HG03045 (cell line): ENCODE data around the gene STXBP4.
"Not testable (repeated sequence)": the region's sequence is repeated elsewhere in the genome, so short reads cannot be mapped to it uniquely, and the experiment has no call there.

Source experiments
- ATAC-seq: cut with Tn5 transposase; IDR thresholded peaks from one replicate; pipeline ENCODE4 v1.9.1; 2021; ENCODE audit warnings: mild to moderate bottlenecking, moderate library complexity; ENCODE audit not compliant: unreplicated experiment

Gene STXBP4

GRCh38 chr17:55038291-55038690, 69.7 kb downstream of the STXBP4 start:
- ATAC-seq: no peak

DNA sequence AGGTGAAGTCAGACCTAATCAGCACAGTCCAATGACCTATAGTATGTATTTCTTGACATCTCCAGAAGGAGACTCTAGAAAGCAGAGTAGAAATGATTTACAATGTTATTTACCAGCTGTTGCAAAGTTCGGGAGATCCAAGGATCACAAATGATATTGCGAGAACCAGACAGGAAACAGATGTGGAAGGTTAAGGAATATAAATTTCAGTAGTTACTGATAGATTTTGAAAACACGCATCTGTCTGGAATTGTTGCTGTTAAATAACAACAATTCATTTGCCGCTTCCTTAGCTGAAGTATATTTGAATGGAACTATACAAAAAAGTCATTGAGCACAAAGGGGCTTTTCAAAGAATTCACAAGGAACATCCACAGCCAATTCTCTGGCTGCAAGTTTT, 72.0 kb downstream of the STXBP4 start:
- no peak for ATAC-seq

- ATAC-seq: no peak
Measured at GRCh38 chr17:55053855-55054254, 85.3 kb downstream of the STXBP4 start.

- no peak for ATAC-seq
Measured at GRCh38 chr17:55054429-55054828, 85.9 kb downstream of the STXBP4 start.

GRCh38 chr17:55056526-55056925, 88.0 kb downstream of the STXBP4 start:
- ATAC-seq: no peak

DNA sequence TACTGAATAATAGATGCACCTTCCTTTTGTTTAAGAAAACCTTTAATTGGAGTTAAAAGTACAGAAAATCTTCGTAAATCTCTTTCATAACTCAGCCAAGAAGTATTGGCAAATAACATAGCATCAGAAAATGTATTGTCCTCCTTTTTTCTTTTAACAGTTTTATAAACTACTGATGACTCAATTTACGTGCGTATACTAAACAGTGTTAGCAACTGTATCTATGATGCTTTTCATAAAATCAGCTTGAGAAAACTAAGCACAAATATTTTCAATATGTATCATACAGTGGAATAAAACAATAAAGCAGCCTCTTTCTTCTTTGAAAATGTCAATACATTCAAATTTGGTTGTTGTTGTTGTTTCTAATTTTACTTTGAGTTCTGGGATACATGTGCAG, 88.6 kb downstream of the STXBP4 start:
- ATAC-seq: no peak

DNA sequence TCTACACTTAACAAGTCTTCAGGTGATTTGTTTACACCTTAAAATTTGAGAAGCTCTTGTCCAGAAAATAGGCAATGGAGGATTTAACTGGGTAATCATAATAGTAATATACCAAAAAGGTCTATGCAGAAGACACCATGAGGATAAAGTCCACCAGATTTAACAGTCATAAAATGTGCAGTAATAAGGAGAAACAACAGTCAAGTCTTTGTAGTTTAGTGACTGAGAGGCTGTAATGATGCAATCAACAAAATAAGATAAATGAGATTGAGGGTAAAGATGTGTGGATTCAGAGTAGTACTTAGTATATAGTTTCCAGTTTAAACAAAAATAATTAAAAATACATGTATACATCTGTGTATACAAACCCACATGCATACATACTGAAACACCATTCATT, 91.2 kb downstream of the STXBP4 start:
- ATAC-seq: no peak

DNA sequence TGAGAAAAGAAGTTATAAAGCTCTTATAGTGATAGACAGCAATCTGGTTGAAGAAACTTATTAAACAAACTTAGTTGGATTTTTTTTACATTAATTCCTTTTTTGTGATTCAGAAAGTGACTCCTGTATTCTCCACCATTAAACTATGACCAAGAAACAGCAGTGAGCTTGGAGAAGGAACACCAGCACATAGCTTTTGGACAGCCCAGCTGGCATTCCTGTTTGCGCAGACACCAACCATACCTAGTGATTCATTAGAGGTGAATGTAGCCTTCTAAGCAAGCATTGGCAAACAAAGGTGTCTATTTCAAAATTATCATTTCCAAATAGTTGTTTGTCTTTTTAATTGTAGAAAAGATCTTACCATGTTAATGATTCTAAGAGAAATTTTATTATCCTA, 94.4 kb downstream of the STXBP4 start:
- no peak for ATAC-seq

DNA sequence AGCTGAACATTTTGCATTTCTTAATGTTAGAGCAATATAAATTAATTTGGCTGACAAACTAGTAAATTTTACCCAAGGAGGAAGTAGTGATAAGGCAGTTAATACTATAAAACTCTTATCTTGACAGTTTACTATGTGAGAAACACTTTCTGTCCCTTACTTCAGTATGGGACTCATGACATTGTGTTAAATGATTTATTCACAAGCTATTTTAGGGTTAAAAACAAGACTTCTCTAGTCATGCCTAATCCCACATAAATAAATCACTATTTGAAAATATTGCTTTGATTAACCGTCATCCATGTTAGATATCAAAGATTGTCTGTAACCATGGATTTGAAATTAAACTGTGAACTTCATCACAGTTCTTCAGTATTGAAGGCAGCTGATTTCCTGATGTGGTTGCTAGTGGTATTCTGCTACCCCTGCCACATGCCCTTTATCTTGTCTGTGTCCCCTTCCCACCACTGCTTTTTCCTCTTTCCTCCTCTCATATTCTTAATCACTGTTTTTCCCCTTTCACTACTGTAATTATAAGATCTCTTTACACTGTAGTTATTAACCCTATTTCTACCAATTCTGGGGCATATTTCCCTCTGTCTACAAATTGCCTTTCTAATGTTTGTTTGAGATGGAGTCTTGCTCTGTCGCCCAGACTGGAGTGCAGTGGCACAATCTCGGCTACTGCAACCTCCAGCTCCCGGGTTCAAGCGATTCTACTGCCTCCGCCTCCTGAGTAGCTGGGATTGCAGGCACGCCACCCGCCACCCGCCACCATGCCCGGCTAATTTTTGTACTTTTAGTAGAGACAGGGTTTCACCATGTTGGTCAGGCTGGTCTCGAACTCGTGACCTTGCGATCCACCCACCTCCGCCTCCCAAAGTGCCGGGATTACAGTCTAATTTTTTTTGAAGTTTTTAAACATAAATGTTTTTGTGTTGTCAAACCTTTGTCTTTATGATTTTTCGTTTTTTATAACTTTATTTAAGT, 95.6 kb downstream of the STXBP4 start:
- no peak for ATAC-seq

DNA sequence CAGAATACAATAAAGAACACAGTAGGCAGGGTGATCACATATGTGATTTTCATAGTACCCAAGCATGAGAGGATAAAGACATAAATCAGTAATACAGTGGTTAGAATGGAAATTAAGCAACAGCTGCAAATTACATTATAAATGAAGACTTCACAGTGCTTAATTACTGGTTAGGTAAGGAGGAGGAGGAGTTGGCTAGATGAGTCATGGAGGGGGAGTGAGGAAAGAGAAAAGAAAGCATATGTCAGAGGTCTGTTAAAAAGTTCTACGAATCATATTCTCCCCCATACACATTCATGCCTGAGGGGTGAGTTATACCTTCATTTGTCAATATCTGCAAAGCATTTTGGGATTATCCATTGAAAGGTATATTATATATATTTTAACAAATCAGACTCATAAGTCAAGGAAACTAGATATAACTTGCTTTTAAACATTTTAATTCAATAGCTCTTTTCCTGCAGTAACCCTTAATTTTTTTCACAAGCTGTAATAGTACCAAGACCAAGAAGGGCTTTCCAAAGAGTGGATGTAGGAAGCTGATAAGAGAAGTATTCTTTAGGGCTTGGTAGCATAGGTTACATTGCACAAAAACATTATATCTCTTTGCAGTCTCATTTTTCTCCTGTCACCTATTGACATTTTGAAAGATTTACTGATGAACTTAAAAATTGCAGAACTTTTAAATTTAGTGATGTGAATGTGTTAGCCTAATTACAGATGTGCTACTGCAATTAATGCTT, 99.3 kb downstream of the STXBP4 start:
- ATAC-seq: no peak

DNA sequence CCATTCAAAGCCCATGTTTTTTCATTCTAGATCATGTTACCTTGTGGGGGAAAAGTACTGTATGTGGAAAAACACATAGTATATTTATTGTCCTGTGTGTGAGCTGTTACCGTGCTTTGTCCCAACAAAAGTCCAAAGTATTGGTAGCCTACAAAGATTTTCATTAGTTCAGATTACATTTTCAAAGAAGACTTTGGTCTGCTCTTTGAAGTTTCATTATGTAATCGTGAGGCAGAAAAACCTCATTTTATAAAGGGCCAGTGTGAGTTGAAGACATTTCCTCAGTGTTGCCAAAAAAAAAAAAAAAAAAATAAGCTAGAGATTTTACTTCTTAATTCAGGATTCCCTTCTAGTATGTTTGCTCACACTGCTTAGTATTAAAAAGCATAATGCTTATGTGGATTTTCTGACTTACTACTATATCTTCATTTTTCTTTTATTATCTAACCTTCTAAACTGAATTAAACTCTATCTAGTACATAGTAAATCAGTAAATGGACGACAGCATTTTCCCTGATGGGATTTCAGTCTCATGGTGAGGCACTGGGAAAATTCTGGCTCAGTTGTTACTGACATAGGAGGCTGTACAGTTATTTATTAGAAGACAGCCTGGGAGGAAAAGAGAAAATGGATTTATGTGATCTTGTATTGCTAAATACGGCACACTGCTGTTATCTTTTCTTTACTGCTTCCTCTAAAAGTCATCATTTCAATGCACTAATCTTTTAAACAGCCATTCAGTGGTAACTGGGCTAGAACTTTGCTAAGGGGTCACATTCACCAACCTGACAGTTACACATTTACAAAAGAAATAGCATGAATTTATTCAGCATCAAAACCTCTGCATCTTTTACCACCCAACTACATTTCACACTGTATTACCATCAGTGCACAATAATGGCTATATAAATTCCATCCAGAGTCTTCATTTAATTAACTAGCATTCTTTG, 100.6 kb downstream of the STXBP4 start:
- no peak for ATAC-seq

DNA sequence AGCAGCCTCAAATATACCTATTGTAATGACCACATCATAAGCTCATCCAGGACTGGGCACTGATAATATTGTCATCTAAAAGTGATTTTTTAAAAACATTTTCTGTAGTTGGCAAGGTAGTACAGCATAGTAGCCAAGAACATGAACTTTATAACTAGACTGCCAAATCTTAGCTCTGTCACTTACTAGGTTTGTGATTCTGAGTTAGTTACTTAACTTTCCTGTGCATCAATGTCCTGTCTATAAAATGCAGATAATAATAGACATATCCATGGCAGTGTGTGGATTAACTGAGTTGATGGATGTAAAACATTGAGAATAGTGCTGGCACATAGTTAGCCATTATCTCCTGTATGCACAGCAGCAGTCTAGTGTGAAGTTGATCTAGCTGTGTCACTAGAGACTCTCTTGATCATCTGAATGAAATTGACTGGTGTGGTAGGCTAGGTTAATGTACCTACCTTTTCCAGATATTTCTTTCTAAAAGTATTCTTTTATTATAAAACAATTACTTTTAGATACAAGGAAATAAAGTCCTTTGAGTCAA, 101.5 kb downstream of the STXBP4 start:
- ATAC-seq: no peak

DNA sequence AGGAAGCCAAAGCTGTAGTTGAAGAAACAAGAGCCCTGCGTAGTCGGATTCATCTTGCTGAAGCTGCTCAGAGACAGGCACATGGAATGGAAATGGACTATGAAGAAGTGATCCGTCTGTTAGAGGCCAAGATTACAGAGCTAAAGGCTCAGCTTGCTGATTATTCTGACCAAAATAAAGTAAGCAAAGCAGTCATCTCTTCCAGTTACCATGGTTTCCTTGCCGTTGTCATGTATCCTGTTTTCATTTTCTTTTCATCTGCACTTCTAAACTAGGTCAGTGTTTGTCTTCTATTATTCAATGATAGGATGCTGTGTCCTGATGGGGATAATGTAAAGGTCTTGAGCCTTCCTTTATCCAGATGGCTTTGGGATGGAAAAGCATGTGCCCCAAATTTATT, 104.3 kb downstream of the STXBP4 start:
- ATAC-seq: no peak

DNA sequence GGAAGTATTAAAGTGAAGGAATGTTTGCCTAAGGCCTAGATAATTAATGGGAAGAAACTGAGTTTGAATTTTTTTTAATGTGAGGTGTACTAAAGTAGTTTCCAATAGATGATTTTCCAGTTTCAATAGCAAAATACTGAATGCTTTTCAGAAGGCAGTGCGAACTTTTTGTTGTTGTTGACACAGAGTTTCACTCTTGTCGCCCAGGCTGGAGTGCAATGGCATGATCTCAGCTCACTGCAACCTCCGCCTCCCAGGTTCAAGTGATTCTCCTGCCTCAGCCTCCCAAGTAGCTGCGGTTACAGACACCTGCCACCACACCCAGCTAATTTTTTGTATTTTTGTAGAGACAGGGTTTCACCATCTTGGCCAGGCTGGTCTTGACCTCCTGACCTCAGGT, 104.9 kb downstream of the STXBP4 start:
- ATAC-seq: not testable (repeated sequence)

DNA sequence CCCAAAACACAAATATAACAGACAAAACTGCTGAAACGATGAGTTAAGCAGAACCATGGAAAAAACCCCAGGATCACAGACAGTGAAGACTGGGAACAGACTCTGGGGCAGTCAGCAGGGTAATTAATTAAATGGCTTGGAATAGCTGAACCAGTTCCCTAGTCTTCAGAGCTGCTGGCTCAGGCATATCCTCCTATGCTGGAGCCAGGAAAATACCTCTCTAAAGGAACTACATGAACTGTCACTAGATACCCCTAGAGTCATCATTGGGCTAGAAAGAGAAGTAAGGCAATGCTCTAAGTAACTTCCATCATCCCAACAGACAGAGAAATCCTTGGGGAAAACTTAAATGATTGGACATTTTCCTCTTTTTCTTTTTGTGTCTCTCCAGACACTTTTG, 113.0 kb downstream of the STXBP4 start:
- no peak for ATAC-seq

- no peak for ATAC-seq
Measured at GRCh38 chr17:55086635-55087058, 118.1 kb downstream of the STXBP4 start.

DNA sequence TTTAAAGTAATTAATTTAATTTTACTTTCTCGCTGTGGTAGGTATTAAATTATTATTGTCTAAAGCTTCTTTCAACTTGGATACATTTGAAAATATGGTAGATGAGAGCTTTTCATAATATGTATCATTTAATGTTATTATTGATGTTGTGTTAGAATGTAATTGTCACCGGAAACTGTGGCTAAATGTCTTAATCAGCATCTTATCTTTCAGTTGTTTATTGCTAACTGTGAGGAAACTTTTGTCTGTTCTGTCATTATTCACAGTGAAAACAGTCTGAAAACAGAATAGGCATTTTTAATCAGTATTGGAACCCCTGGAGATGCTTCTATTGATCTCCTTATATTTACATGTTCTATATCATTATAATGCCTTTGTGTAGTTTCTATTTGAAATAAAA, 120.7 kb downstream of the STXBP4 start:
- no peak for ATAC-seq

DNA sequence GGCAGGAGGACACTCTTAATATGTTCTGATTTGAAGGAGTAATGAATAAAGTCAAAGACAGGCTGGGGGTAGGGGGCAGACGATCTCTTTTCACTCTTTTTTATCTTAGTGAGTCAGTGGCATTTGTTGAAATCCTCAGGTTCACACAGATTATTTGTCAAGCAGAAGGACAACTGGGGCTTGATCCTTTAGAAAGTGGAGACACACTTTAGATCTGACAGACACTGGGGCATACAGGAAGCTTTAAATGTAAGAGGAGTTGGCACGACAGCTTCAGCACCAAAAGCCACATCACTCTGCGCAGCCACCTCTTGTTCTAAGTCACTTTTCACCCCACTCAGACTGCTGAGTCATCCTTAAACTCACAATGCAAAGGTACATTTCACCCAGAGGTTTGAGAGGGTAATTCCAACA, 121.5 kb downstream of the STXBP4 start:
- peak; percentile 100 for ATAC-seq

- ATAC-seq: no peak
Measured at GRCh38 chr17:55093353-55093752, 124.8 kb downstream of the STXBP4 start.

DNA sequence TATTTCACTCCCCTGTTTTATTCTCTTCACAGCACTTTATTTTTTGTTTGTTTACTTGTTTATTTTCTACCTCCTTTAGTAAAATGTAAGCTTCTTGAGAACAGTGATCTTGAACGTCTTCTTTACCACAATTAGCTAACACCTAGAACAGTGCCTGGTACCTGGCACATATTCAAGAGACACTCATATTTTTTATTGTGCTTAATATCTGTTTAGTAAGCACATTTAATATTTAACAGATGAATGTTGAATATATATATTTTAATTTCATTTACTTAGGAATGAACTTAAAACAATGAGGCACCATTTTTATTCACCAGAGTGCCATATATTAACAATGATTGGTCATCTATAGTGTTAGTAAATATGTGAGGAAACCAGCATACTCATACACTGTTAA, 130.2 kb downstream of the STXBP4 start:
- ATAC-seq: no peak

- no peak for ATAC-seq
Measured at GRCh38 chr17:55110521-55110920, 142.0 kb downstream of the STXBP4 start.
